ENCODE measurements around the gene PRXL2B. TPM values are rescaled to one million over a fixed set of nuclear protein-coding genes. Genes with fewer than 3 reads are reported as not detected.

Gene PRXL2B
- total RNA-seq, 2 donors from 2014 or later = 5.6 to 8.8 TPM

GRCh38 chr1:2593251-2593878 lies 6.8 kb downstream of the PRXL2B start:
- H3K27me3 ChIP-seq = no peaks in the 10 kb centered on the region
- intact Hi-C loops (cut with DNase I) = no loop called here
- no peak for TF ChIP-seq CTCF (IDR thresholded peaks at IDR 0.05)
- no peak for TF ChIP-seq POLR2A (IDR thresholded peaks at IDR 0.05)
- H3K9me3 ChIP-seq = no peaks in the 10 kb centered on the region
- no peaks in the 10 kb centered on the region for H3K36me3 ChIP-seq (replicated peaks in 1 of 2; ENCODE audit: insufficient read depth in 1 of 2, low read depth in 2 of 2)
- no peak overlapping the region for H3K4me3 ChIP-seq
- no peak for ATAC-seq
- peak overlapping the region in 2 of 4 donors; percentile 38 to 70 for H3K27ac ChIP-seq
- peak in 2 of 4 donors; percentile 16 for DNase-seq
- 41 to 51% methylated on average over 11 to 19 of the region's 26 CpGs for WGBS, 2 donors
- peaks cover 18% of the 10 kb centered on the region for H3K4me1 ChIP-seq

GRCh38 chr1:2594001-2594640 lies 7.5 kb downstream of the PRXL2B start:
- intact Hi-C loops (cut with DNase I) = no loop called here
- ATAC-seq = peak; percentile 19
- TF ChIP-seq CTCF (IDR thresholded peaks at IDR 0.05) (no peak), POLR2A (IDR thresholded peaks at IDR 0.05) (no peak)

GRCh38 chr1:2594641-2595131 lies 8.1 kb downstream of the PRXL2B start:
- WGBS, 2 donors = 76 to 77% methylated on average over 6 to 17 of the region's 17 CpGs
- ATAC-seq (no peak), DNase-seq (peak in 2 of 4 donors; percentile 5 to 9)
- no peaks in the 10 kb centered on the region for H3K9me3 ChIP-seq
- TF ChIP-seq POLR2A (IDR thresholded peaks at IDR 0.05) (no peak), CTCF (IDR thresholded peaks at IDR 0.05) (no peak)
- peaks cover 15% of the 10 kb centered on the region for H3K4me1 ChIP-seq
- H3K27me3 ChIP-seq = no peaks in the 10 kb centered on the region
- no peak overlapping the region for H3K27ac ChIP-seq
- intact Hi-C loops (cut with DNase I) = no loop called here
- no peaks in the 10 kb centered on the region for H3K36me3 ChIP-seq (replicated peaks in 1 of 2; ENCODE audit: insufficient read depth in 1 of 2, low read depth in 2 of 2)
- H3K4me3 ChIP-seq = no peak overlapping the region

More at GRCh38 chr1:2594001-2594640, 7.5 kb downstream of the PRXL2B start:
- 51 to 60% methylated on average over 2 to 19 of the region's 20 CpGs for WGBS, 2 donors
- Histone ChIP-seq H3K27ac (no peak overlapping the region), H3K4me3 (no peak overlapping the region), H3K36me3 (replicated peaks in 1 of 2; ENCODE audit: insufficient read depth in 1 of 2, low read depth in 2 of 2) (no peaks in the 10 kb centered on the region), H3K4me1 (peaks cover 15% of the 10 kb centered on the region), H3K9me3 (no peaks in the 10 kb centered on the region), H3K27me3 (no peaks in the 10 kb centered on the region)
- DNase-seq = peak in 3 of 4 donors; percentile 43 to 65 (median 62)

- Histone ChIP-seq H3K27me3 (no peaks in the 10 kb centered on the region), H3K27ac (no peak overlapping the region), H3K36me3 (replicated peaks in 1 of 2; ENCODE audit: insufficient read depth in 1 of 2, low read depth in 2 of 2) (no peaks in the 10 kb centered on the region), H3K4me1 (peaks cover 15% of the 10 kb centered on the region), H3K4me3 (no peak overlapping the region), H3K9me3 (no peaks in the 10 kb centered on the region)
- no peak for TF ChIP-seq POLR2A (IDR thresholded peaks at IDR 0.05)
- TF ChIP-seq CTCF (IDR thresholded peaks at IDR 0.05) = no peak
- intact Hi-C loops (cut with DNase I) = no loop called here
- WGBS, 2 donors = 75 to 87% methylated on average over 3 to 18 of the region's 19 CpGs
- DNase-seq (peak in 1 of 4 donors; percentile 2), ATAC-seq (no peak)
Observed at GRCh38 chr1:2595261-2595811, 8.8 kb downstream of the PRXL2B start.
